ENCODE results near the gene AUTS2. TPM values are rescaled to one million over a fixed set of nuclear protein-coding genes. Genes with fewer than 3 reads are reported as not detected.
A peak's percentile ranks its signal among the peaks of the same experiment; 100 is the strongest.

The AUTS2 gene
- total and polyA plus RNA-seq, 2 of the 8 experiments (the other 6 are each of a cell fraction or from before 2014, with no cell fraction given): 25.9 to 101 TPM

GRCh38 chr7:69656077-69656476 lies 57.8 kb downstream of the AUTS2 start:
- H4K20me1 ChIP-seq (replicated peaks in 1 of 2; ENCODE audit: control insufficient read depth in 1 of 2, insufficient read depth in 2 of 2, low read length in 2 of 2): no peaks in the 10 kb centered on the region
- CTCF ChIA-PET (ENCODE audit: partially characterized antibody): interaction anchor here (0.7 to 0.9 kb wide), 3 partner anchors 47 to 198 kb away, joined by 3 read pairs; no protein-coding TSS in a partner anchor
- FAIRE-seq (no peak), DNase-seq (ENCODE audit: low read depth in 1 of 2, low spot score in 2 of 2) (no peak)
- no peaks in the 10 kb centered on the region for H3K9me3 ChIP-seq (ENCODE audit: insufficient read depth in 2 of 2, low read depth in 1 of 2, low read length in 1 of 2)
- no peaks in the 10 kb centered on the region for H3K79me2 ChIP-seq (ENCODE audit: control insufficient read depth in 1 of 2, insufficient read depth in 2 of 2, low read length in 2 of 2)
- 86% methylated on average over 2 of the region's 2 CpGs; no CpG with 5 or more reads in 1 of the 2 experiments for WGBS, 2 experiments (ENCODE audit: extremely low coverage in 1 of 2, insufficient coverage in 1 of 2, insufficient read length in 1 of 2, insufficient replicate concordance in 2 of 2, low coverage in 1 of 2, low lambda C conversion rate in 2 of 2, missing lambda C conversion rate in 1 of 2)
- H2BK12ac ChIP-seq (ENCODE audit: low read depth, low read length): peak overlapping the region; percentile 86; the same call in 1 of the 2 replicates
- H3K27me3 ChIP-seq (replicated peaks in 1 of 4; ENCODE audit: control insufficient read depth in 3 of 4, extremely low read depth in 1 of 4, insufficient read depth in 3 of 4, low read length in 3 of 4): peaks cover 0 to 2% (median 0%) of the 10 kb centered on the region in 4 experiments; a peak in 1 of 7 replicates
- peaks cover 9 to 19% (median 12%) of the 10 kb centered on the region in 4 experiments; a peak in 6 of 7 replicates for H3K4me1 ChIP-seq (replicated peaks in 1 of 4; ENCODE audit: control insufficient read depth in 3 of 4, insufficient read depth in 4 of 4, low read length in 3 of 4)
- no peak overlapping the region for H2AFZ ChIP-seq (ENCODE audit: low read length)
- H3K23ac ChIP-seq (ENCODE audit: insufficient read length): no peak overlapping the region
- H4K91ac ChIP-seq (replicated peaks; ENCODE audit: insufficient read length, low read length): no peak overlapping the region
- no peak overlapping the region for H3K14ac ChIP-seq (ENCODE audit: insufficient read length)
- no peak overlapping the region for H2AK5ac ChIP-seq (ENCODE audit: low read depth, low read length)
- H3K36me3 ChIP-seq (ENCODE audit: control insufficient read depth in 2 of 4, insufficient read depth in 4 of 4, low read length in 3 of 4): no peaks in the 10 kb centered on the region
- H2BK15ac ChIP-seq (ENCODE audit: low read length): no peak overlapping the region
- no peak overlapping the region for H4K8ac ChIP-seq (ENCODE audit: extremely low read depth, insufficient read depth, low read length)
- H2BK20ac ChIP-seq (ENCODE audit: low read length): no peak overlapping the region
- no peak overlapping the region for H3K27ac ChIP-seq (ENCODE audit: low read depth, low read length)
- no peak overlapping the region for H3K18ac ChIP-seq (ENCODE audit: extremely low read depth, low read length)
- no peak overlapping the region for H2BK5ac ChIP-seq (ENCODE audit: low read depth, low read length)
- no peak overlapping the region for H3K9ac ChIP-seq (replicated peaks in 1 of 4; ENCODE audit: extremely low read depth in 1 of 4, low read depth in 3 of 4, low read length in 3 of 4)
- H3K4me2 ChIP-seq (ENCODE audit: insufficient read depth in 1 of 2, low read depth in 2 of 2, low read length in 2 of 2): no peak overlapping the region
- no peak overlapping the region for H3K4me3 ChIP-seq (ENCODE audit: extremely low read depth in 1 of 4, insufficient read depth in 2 of 4, low read depth in 3 of 4, low read length in 4 of 4)
- no peak overlapping the region for H3K4ac ChIP-seq (replicated peaks; ENCODE audit: insufficient read length, low read depth, low read length)
- no peaks in the 10 kb centered on the region for H3K23me2 ChIP-seq (ENCODE audit: low read depth, low read length)
- H4K5ac ChIP-seq (ENCODE audit: insufficient read length, low read depth, low read length): no peak overlapping the region
- POLR2A ChIA-PET (ENCODE audit: partially characterized antibody): no interaction called here
- H3K56ac ChIP-seq (replicated peaks; ENCODE audit: insufficient read length, low read depth, low read length): no peak overlapping the region
- H3K79me1 ChIP-seq (ENCODE audit: low read depth, low read length): peaks cover under 1% of the 10 kb centered on the region; the same call in 1 of the 2 replicates
- H2BK120ac ChIP-seq (replicated peaks; ENCODE audit: low read depth, low read length): no peak overlapping the region
- TF ChIP-seq TEAD4 (IDR thresholded peaks at IDR 0.05; ENCODE audit: low read depth, low read length) (no peak), RXRA (IDR thresholded peaks at IDR 0.05; ENCODE audit: insufficient read depth, low read depth, low read length) (no peak), PHF8 (conservative IDR thresholded peaks at IDR 0.05; ENCODE audit: low read depth, low read length) (no peak), HDAC2 (IDR thresholded peaks at IDR 0.05; ENCODE audit: borderline replicate concordance in 1 of 2, low read depth in 2 of 2, low read length in 2 of 2) (no peak), CREB1 (IDR thresholded peaks at IDR 0.05) (no peak), EZH2 (IDR thresholded peaks at IDR 0.05; ENCODE audit: low read depth, low read length, severe bottlenecking) (no peak), GTF2F1 (IDR thresholded peaks at IDR 0.05; ENCODE audit: borderline replicate concordance, low read depth, low read length) (no peak), MAFK (IDR thresholded peaks at IDR 0.05; ENCODE audit: low read depth, low read length) (no peak), SP1 (IDR thresholded peaks at IDR 0.05; ENCODE audit: low read depth, low read length) (no peak), SP2 (IDR thresholded peaks at IDR 0.05; ENCODE audit: low read length) (no peak), TAF7 (optimal IDR thresholded peaks at IDR 0.05; ENCODE audit: borderline replicate concordance, low read depth, low read length) (no peak), CBX5 (IDR thresholded peaks at IDR 0.05; ENCODE audit: low read depth, low read length) (no peak), CHD1 (IDR thresholded peaks at IDR 0.05; ENCODE audit: low read depth, low read length) (no peak)
- TF ChIP-seq, protein P1, sequence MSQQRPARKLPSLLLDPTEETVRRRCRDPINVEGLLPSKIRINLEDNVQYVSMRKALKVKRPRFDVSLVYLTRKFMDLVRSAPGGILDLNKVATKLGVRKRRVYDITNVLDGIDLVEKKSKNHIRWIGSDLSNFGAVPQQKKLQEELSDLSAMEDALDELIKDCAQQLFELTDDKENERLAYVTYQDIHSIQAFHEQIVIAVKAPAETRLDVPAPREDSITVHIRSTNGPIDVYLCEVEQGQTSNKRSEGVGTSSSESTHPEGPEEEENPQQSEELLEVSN (IDR thresholded peaks at IDR 0.05): no peak
